ENCODE measurements around the gene LRP8. TPM values are rescaled to one million over a fixed set of nuclear protein-coding genes. Genes with fewer than 3 reads are reported as not detected.

The LRP8 gene
- total and polyA plus RNA-seq, 9 of the 15 experiments (the other 6 are each of a cell fraction or from before 2014, with no cell fraction given), result 7.1 to 56.1 (median 31.3) TPM

GRCh38 chr1:53341521-53341895 lies 13.6 kb upstream of the LRP8 start:
- POLR2A ChIA-PET, result no interaction called here
- FAIRE-seq (no peak), DNase-seq (ENCODE audit: extremely low read depth in 1 of 4, low spot score in 3 of 4) (no peak)

More at GRCh38 chr1:53341521-53341895, 13.6 kb upstream of the LRP8 start:
- intact Hi-C loops (cut with micrococcal nuclease) (no loop called here), in situ Hi-C loops (cut with MboI) (no loop called here)
- no peak overlapping the region for H2AFZ ChIP-seq (ENCODE audit: low read depth, low read length)
- no peak overlapping the region for H3K4me2 ChIP-seq (ENCODE audit: insufficient read depth, low read length)
- no peak overlapping the region for H3K9ac ChIP-seq (ENCODE audit: insufficient read depth in 1 of 2, low read depth in 2 of 2, low read length in 2 of 2)
- no peak overlapping the region for H3K27ac ChIP-seq (ENCODE audit: extremely low read depth, low read depth, low read length)
- H3K4me3 ChIP-seq, result no peak overlapping the region
- no peak for TF ChIP-seq THRA (IDR thresholded peaks at IDR 0.05)
- no peaks in the 10 kb centered on the region for H3K9me1 ChIP-seq (ENCODE audit: control insufficient read depth, insufficient read depth, low read length)
- no peaks in the 10 kb centered on the region for H3K4me1 ChIP-seq (replicated peaks in 1 of 2; ENCODE audit: control insufficient read depth in 2 of 2, insufficient read depth in 2 of 2, low read length in 2 of 2)
- H3K36me3 ChIP-seq (ENCODE audit: control insufficient read depth, insufficient read depth, low read length), result no peaks in the 10 kb centered on the region
- peaks cover 36 to 75% of the 10 kb centered on the region in 2 experiments for H3K27me3 ChIP-seq (ENCODE audit: control insufficient read depth in 2 of 2, insufficient read depth in 2 of 2, low read length in 2 of 2)
- WGBS (ENCODE audit: insufficient coverage, low coverage, missing lambda C conversion rate), result 13% methylated on average over 5 of the region's 5 CpGs
- H3K79me2 ChIP-seq (ENCODE audit: control insufficient read depth, insufficient read depth, low read length), result no peaks in the 10 kb centered on the region
- ATAC-seq, result no peak
- BruUV-seq (replicated peaks), result no TSS peak
- no peaks in the 10 kb centered on the region for H4K20me1 ChIP-seq (replicated peaks; ENCODE audit: control insufficient read depth, insufficient read depth, low read length)
- H3K9me3 ChIP-seq (replicated peaks; ENCODE audit: control insufficient read depth, insufficient read depth, low read depth, low read length), result no peaks in the 10 kb centered on the region
- CTCF ChIA-PET (ENCODE audit: low intra/inter-chr PET ratio), result no interaction called here

All from K562 (cell line).